LNCaP clone FGC (cell line): Measurements from ENCODE around the gene GSTM1.

ENCODE experiments used
- DNase-seq: peaks from one replicate; pipeline ENCODE4 v3.0.0-alpha.2; 2011; ENCODE audit warnings: low read depth
- H3K4me3 ChIP-seq: 2 replicates; pipeline ENCODE4 v1.5.1; 2011; ENCODE audit warnings: mild to moderate bottlenecking, low read depth, low read length, control low read depth
- CTCF ChIP-seq: IDR thresholded peaks from 2 replicates; pipeline ENCODE4 v1.5.1; 2012; ENCODE audit warnings: mild to moderate bottlenecking; ENCODE audit not compliant: control insufficient read depth, insufficient read depth; ENCODE audit errors: extremely low read depth

Gene GSTM1

DNA sequence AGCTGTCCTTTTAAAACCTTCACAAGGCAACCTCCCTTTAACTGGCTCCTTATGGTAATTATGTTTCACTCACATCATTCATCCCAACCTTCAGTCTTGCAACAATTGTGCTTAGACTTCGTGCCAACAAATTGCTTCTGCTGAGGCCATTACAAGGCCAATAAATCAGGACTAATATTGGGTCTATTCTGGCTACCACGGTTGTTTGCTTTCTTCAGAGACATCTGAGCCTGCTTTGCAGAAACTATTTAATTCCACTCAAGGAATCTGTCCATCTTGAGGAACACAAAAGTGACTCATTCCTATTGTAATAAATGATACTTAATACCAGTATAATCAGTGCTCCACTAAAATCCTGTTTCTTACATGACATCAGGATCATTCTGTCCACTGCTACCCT is 34.3 kb upstream of the GSTM1 start:
- no peak for TF ChIP-seq CTCF
- H3K4me3 ChIP-seq = no peak overlapping the region
- DNase-seq = no peak

DNA sequence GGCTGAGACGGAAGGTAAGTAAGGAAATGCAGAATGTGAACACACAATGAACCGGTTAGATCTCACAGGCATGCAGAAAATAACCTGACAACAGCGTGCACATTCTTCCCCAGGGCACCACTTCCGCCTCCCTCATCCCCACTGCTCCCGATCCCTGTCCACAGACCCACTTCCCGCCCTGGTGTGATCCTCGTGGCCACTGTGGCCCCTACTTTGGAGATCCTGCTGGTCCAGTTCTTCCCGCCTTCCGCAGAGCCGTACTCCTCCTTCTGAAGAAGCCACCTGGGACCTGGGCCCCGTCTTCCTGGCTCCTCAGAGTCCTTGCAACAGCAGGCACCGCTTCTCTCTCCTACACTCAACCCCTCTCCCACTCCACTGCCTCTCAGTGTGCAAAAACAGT is 33.1 kb upstream of the GSTM1 start:
- no peak for DNase-seq
- H3K4me3 ChIP-seq = no peak overlapping the region
- no peak for TF ChIP-seq CTCF

DNA sequence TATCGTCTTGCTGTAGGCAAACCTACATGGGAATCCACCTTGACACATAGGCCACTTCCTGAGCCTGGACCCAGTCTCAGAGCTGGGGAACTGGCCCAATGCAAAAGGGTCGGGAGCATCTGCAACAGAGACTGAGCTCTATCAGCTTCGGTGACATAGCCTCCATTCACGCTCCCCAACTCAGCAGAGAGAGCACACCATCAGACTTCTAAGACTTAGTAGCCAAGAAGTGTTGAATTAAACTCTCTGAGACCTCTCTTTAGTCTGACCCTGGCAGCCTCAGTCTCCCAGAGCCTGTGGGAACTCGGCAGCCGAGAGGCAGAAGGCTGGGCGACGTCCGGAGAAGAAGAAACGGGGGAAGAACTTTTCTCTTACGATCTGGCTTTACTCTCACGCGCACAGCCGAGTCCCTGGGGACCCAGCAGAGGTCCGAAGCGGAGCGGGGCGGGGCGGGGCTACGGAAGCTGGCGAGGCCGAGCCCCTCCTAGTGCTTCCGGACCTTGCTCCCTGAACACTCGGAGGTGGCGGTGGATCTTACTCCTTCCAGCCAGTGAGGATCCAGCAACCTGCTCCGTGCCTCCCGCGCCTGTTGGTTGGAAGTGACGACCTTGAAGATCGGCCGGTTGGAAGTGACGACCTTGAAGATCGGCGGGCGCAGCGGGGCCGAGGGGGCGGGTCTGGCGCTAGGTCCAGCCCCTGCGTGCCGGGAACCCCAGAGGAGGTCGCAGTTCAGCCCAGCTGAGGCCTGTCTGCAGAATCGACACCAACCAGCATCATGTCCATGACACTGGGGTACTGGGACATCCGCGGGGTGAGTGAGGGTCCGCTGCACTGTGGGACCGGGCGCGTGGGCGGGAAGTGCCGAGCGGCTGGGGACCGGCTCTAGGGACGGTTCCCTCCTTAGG is 31.8 kb upstream of the GSTM1 start, which contains the start of gene GSTM4:
TSS of gene GSTM4 (plus strand) at position 485 of the 905 bp plus-strand sequence. CDS start at position 776, 291 bp downstream.
- no peak for DNase-seq
- H3K4me3 ChIP-seq = peak within 1 kb of the TSS; percentile 14
- no peak for TF ChIP-seq CTCF

- DNase-seq = no peak
- no peak overlapping the region for H3K4me3 ChIP-seq
- no peak for TF ChIP-seq CTCF
These were observed 30.2 kb upstream of the GSTM1 start for GRCh38 chr1:109657395-109657794.

DNA sequence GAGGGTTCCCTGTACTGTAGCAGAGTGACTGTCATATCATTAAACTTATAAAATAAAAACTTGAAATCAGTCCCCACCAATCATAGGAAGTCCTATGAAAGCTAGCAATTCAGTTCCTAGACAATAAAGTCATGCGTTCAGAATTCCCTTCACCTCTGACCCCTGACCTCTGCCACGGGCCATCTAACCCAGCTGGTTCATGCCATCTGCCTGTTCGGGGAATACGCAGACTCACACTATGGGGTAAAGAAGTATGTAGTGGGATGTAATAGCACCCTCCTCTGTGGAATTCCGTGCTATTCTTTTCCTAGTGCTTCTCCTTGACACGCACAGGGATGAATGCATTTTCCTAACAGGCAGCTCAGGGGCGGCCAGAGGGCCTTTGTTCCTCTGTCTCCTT is 29.6 kb upstream of the GSTM1 start:
- H3K4me3 ChIP-seq = no peak overlapping the region
- no peak for DNase-seq

GRCh38 chr1:109658533-109659042 is 29.0 kb upstream of the GSTM1 start:
- no peak for DNase-seq
- H3K4me3 ChIP-seq = no peak overlapping the region
- no peak for TF ChIP-seq CTCF

More for the DNA sequence above, 29.6 kb upstream of the GSTM1 start:
- no peak for TF ChIP-seq CTCF
